GM10266 (cell line): ENCODE results near the gene SERPINB6.

Experiments used
- DNase-seq: peaks from one replicate; pipeline ENCODE4 v3.0.0; 2012; ENCODE audit errors: extremely low spot score
- TF ChIP-seq, protein P1 (sequence below): IDR thresholded peaks from 2 replicates; pipeline ENCODE4 v1.5.1; 2012; ENCODE audit warnings: mild to moderate bottlenecking, low read depth; ENCODE audit not compliant: control insufficient read depth, insufficient read depth; ENCODE audit errors: missing control alignments

SERPINB6 gene

DNA sequence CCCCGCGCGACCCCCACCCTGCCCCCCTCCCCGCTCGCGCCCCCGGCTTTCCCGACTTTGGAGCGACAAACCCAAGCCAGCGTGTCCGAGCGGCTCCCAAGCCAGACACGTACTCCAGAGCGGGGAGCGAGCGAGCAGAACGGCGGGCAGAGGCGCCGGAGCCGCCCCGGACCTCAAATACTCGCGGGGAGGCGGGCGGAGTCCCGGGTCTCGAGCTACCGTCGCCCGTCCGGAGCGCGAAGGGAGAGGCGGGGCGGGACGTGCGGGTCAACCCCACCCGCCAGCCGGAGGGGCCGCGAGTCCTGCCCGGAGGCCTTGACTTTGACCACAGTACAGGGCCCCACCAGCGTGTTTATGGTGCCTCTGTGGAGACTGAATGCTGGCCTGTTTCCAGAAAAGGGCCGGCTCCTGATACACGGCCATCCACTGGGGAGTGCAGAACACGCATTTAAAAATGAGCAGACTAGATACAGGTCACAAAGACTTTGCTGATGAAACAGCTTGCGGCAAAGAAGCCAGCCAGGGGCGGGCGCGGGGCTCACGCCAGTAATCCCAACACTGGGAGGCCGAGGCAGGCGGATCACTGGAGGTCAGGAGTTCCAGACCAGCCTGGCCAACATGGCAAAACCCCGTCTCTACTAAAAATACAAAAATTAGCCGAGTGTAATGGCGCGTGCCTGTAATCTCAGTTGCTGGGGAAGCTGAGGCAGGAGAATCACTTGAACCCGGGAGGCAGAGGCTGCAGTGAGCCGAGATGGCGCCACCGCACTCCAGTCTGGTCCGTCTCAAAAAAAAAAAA is at the start of gene SERPINB6:
Gene SERPINB6 (minus strand): TSS at position 148 of the 799 bp plus-strand sequence. CDS start 12,235 bp downstream, outside the sequence.
- DNase-seq: peak; percentile 45
- TF ChIP-seq, protein P1, sequence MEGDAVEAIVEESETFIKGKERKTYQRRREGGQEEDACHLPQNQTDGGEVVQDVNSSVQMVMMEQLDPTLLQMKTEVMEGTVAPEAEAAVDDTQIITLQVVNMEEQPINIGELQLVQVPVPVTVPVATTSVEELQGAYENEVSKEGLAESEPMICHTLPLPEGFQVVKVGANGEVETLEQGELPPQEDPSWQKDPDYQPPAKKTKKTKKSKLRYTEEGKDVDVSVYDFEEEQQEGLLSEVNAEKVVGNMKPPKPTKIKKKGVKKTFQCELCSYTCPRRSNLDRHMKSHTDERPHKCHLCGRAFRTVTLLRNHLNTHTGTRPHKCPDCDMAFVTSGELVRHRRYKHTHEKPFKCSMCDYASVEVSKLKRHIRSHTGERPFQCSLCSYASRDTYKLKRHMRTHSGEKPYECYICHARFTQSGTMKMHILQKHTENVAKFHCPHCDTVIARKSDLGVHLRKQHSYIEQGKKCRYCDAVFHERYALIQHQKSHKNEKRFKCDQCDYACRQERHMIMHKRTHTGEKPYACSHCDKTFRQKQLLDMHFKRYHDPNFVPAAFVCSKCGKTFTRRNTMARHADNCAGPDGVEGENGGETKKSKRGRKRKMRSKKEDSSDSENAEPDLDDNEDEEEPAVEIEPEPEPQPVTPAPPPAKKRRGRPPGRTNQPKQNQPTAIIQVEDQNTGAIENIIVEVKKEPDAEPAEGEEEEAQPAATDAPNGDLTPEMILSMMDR: no peak

DNA sequence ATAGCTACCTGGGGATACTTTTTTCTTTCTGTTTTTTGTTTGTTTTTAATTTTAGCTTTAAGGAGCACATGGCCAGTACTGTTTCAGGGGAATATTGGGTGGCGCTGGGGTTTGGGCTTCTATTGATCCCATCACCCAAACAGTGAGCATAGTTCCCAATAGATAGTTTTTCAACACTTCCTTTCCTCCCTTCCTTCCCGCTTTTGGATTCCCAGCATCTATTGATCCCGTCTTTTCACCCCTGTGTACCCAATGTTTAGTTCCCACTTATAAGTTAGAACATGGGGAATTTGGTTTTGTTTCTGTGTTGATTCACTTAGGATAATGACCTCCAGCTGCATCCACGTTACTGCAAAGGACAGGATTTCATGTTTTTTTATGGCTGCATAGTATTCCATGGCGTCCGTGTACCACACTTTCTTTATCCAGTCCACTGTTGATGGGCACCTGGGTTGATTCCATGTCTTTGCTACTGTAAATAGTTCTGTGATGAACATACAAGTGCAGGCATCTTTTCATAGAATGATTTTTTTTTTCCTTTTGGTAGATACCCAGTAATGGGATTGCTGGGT is 48.5 kb upstream of the SERPINB6 start:
- TF ChIP-seq, protein P1: no peak
- no peak for DNase-seq

DNA sequence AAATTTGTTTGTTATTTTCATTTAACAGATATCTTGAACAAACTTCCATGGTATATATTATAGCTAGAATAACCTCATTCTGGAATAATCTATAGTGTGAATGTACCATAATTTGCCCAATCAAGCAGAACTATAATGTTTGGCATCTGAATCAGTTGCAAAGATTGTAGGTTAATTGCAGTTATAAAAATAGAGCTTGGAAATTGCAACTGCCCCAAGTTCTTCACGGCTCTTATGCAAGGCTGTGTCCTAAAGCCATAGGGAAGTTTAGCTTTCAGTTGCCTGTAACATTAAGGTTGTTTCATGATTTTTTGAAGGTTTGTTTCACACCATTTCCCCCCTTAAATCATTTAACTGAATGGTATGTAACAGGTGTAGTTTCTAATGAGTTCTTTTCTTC is 47.7 kb upstream of the SERPINB6 start:
- TF ChIP-seq, protein P1: no peak
- DNase-seq: no peak

DNA sequence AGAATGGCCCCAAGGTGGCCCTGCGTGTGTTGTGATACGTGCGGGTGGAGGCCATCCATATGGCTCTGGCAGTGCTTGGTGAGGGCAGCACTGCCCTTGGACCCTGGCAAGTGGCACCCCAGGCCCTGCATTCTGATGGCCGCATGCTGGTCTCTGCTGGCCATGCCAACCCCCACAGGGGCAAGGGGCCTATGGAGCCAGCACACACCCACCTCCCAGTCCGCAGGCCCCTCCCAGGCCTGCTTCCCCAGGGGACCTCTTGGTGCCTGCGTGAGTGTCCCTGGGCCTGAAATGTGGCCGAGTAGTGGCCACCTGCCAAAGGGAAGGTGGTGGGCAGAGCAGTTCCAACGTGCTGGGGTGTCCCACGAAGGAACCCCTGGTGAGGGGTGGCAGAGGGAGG is 45.9 kb upstream of the SERPINB6 start:
- TF ChIP-seq, protein P1: no peak
- DNase-seq: no peak

DNA sequence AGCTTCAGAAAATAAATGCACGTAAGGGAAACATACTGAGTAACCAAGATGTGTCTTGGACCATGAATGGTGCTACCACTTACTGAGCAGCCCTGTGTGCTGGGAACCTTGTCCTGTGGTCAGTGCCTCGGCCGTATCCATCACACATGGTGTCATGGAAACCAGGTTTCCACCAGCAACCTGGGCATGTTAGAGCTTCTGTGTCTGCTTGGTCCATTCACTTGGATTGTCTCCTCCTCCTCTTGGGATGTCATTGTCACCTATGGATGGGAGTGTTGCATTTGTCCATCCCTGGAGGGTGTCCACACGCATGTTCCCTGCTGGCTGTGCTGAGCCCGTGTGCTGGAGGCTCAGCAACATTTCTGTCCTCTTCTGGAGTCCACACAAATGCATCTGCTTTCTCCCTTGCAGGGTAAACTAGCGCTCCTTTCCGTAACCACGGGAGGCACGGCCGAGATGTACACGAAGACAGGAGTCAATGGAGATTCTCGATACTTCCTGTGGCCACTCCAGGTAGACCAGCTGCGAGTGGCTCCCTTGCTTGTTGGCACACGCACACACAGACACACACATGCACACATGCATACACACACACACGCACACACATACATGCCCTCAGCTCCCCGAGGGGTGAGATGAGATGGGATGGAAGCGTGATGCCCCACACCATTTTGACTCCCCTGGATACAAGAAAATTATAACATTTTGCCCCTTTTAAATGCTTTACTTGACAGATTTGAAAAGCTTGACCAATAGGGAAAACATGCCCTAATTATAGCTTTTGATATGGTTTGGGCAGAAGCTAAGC is 45.3 kb upstream of the SERPINB6 start:
- DNase-seq: no peak
- TF ChIP-seq, protein P1: no peak

DNA sequence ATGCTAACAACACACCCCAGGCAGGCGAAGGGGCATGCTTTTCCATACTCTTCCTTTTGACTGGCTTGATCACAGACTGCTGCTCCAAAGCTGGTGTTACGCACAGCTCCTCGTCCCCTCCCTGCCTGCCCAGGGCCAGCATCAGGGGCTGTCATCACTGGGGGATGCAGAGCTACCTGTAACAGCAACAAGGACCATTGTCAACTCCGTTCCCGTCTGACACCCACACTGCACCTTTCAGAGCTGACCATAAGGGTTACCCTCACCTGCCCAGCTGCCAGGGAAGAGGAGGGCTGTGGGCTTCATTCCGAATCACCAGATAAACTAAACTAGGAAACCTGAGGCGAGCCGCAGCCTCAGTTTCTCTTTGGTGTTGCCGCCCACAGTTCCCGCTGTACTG is 43.8 kb upstream of the SERPINB6 start:
- no peak for DNase-seq
- TF ChIP-seq, protein P1: no peak
